ENCODE results near the gene SCYL2.
"Not testable (repeated sequence)": the region's sequence is repeated elsewhere in the genome, so short reads cannot be mapped to it uniquely, and the experiment has no call there.

The SCYL2 gene

GRCh38 chr12:100266835-100267602 is at the start of gene SCYL2, which contains the start of gene DEPDC4:
SCYL2 (plus strand) TSS chr12:100267177; CDS start chr12:100282971, 15,794 bp downstream.
DEPDC4 (minus strand) TSS chr12:100267079; CDS start chr12:100267076, 3 bp downstream.
- peak; percentile 95 for DNase-seq (ENCODE audit: low read depth)
- no peak for TF ChIP-seq CTCF (IDR thresholded peaks at IDR 0.05; ENCODE audit: low read depth, low read length, missing control alignments)
- in situ Hi-C loops (cut with HindIII; ENCODE audit: low sequenced_read_pairs): no loop called here
- peak within 1 kb of the TSS; percentile 87 for H3K4me3 ChIP-seq (ENCODE audit: low read depth, low read length)

GRCh38 chr12:100219328-100220109 is 47.5 kb upstream of the SCYL2 start:
- in situ Hi-C loops (cut with HindIII; ENCODE audit: low sequenced_read_pairs): no loop called here
- no peak for DNase-seq (ENCODE audit: low read depth)
- TF ChIP-seq CTCF (IDR thresholded peaks at IDR 0.05; ENCODE audit: low read depth, low read length, missing control alignments): no peak
- no peak overlapping the region for H3K4me3 ChIP-seq (ENCODE audit: low read depth, low read length)

GRCh38 chr12:100221523-100221922 is 45.5 kb upstream of the SCYL2 start:
- no peak overlapping the region for H3K4me3 ChIP-seq (ENCODE audit: low read depth, low read length)
- no peak for TF ChIP-seq CTCF (IDR thresholded peaks at IDR 0.05; ENCODE audit: low read depth, low read length, missing control alignments)
- in situ Hi-C loops (cut with HindIII; ENCODE audit: low sequenced_read_pairs): no loop called here

GRCh38 chr12:100222173-100222572 is 44.8 kb upstream of the SCYL2 start:
- in situ Hi-C loops (cut with HindIII; ENCODE audit: low sequenced_read_pairs); H3K4me3 ChIP-seq (ENCODE audit: low read depth, low read length); DNase-seq (ENCODE audit: low read depth): not testable (repeated sequence)

More at GRCh38 chr12:100221523-100221922, 45.5 kb upstream of the SCYL2 start:
- DNase-seq (ENCODE audit: low read depth): no peak

GRCh38 chr12:100225491-100225890 is 41.5 kb upstream of the SCYL2 start:
- in situ Hi-C loops (cut with HindIII; ENCODE audit: low sequenced_read_pairs): no loop called here
- H3K4me3 ChIP-seq (ENCODE audit: low read depth, low read length): no peak overlapping the region
- TF ChIP-seq CTCF (IDR thresholded peaks at IDR 0.05; ENCODE audit: low read depth, low read length, missing control alignments): no peak
- DNase-seq (ENCODE audit: low read depth): no peak

- DNase-seq (ENCODE audit: low read depth): no peak
- in situ Hi-C loops (cut with HindIII; ENCODE audit: low sequenced_read_pairs): no loop called here
- H3K4me3 ChIP-seq (ENCODE audit: low read depth, low read length): no peak overlapping the region
- peak; percentile 10 for TF ChIP-seq CTCF (IDR thresholded peaks at IDR 0.05; ENCODE audit: low read depth, low read length, missing control alignments)
These were observed 37.8 kb upstream of the SCYL2 start for GRCh38 chr12:100229036-100229635.

Data from astrocyte of the cerebellum (primary cell).